Cardiac fibroblast (primary cell): ENCODE measurements around the gene PSTPIP1.

Source experiments
- DNase-seq, 2 donors: peaks; one replicate each; pipeline versions ENCODE4 v3.0.0 to v3.0.0-alpha.2; 2010; ENCODE audit warnings: low read depth in 2 of 2
- H3K4me3 ChIP-seq, 2 donors: replicated peaks in 1 of 2; 1 replicate in 1 of 2; 2 replicates in 1 of 2; pipeline ENCODE4 v1.5.1; 2011; ENCODE audit warnings: low read depth in 2 of 2, low read length in 2 of 2, mild to moderate bottlenecking in 2 of 2, moderate library complexity in 1 of 2
- CTCF ChIP-seq: IDR thresholded peaks from one replicate; pipeline ENCODE4 v1.5.1; 2011; ENCODE audit warnings: low read depth, mild to moderate bottlenecking, low read length, inconsistent platforms

PSTPIP1 gene

GRCh38 chr15:76999996-77000395 lies 5.1 kb downstream of the PSTPIP1 start:
- TF ChIP-seq CTCF: no peak
- no peak overlapping the region for H3K4me3 ChIP-seq
- DNase-seq: no peak

DNA sequence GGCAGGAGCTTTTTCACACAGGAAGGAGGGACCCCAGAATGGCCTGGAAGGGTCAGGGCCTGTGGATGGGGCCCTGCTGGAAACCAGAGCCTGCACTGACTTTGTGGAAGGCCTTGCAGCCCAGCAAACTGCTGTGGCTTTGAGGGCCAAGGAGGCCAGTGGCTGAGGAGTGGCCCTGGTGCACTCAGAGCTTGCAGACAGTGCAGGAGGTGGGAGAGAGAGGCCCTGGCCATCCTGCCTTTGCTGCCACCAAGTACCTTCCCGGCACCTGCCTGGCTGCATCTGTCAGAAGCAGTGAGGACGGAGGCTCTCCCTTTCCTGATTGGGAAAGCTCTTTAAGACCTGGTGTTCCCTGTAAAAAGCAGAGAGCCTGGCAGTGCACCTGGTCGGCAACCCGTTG lies 6.4 kb downstream of the PSTPIP1 start:
- no peak for TF ChIP-seq CTCF
- no peak overlapping the region for H3K4me3 ChIP-seq
- DNase-seq: no peak

DNA sequence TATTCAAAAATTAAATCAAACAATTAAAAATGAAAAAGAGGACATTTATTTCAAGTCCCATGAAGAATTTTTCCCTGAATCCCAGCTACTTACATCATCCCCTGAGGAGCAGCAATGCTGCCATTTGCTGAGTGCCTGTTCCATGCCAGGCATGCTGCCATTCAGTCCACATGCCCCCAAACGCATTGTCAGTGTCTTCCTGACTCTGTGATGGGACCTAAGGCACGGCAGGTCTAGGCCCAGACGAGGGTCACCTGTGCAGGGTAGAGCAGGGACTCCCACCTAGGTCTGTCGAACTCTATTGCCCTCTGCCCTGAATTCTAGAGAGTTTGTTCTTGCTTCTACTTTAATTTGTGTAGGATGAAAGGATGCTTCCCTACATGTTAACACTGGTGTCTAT lies 7.0 kb downstream of the PSTPIP1 start:
- TF ChIP-seq CTCF: no peak
- H3K4me3 ChIP-seq: no peak overlapping the region
- DNase-seq: no peak

GRCh38 chr15:77002436-77002835 lies 7.5 kb downstream of the PSTPIP1 start:
- DNase-seq: no peak

GRCh38 chr15:77002954-77003912 lies 8.3 kb downstream of the PSTPIP1 start:
- no peak overlapping the region for H3K4me3 ChIP-seq
- no peak for TF ChIP-seq CTCF
- DNase-seq: no peak

More at GRCh38 chr15:77002436-77002835, 7.5 kb downstream of the PSTPIP1 start:
- H3K4me3 ChIP-seq: no peak overlapping the region
- TF ChIP-seq CTCF: no peak

DNA sequence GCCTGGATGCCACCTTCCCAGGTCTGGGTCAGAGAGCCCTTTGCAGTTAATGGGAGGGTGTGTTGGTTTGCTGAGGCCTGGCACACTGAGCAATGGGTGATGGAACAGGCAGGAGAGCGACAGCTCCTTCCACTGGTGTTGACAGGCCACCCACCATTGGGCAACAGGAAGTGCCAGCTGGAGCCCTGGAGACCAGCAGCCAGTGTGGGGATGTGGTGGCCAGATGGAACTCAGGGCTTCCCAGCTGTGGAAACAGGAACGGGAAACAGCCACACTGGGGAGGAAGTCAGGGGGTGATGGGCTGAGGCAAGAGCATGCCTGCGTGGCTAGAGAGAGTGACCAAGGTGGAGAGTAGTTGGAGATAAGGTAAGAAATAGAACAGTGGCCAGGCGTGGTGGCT lies 9.3 kb downstream of the PSTPIP1 start:
- H3K4me3 ChIP-seq: no peak overlapping the region
- TF ChIP-seq CTCF: no peak
- no peak for DNase-seq
